DOHH2 (cell line): Measurements from ENCODE around the gene KHDC3L.

Source experiments
- H3F3A ChIP-seq: fragments of 200-600 bp; sonication (generic), shearing (Covaris generic); 2 replicates; pipeline ENCODE4 v1.6.0; 2016; ENCODE audit warnings: antibody characterized with exemption, mild to moderate bottlenecking; ENCODE audit not compliant: control insufficient read depth, insufficient read depth
- H3K27ac ChIP-seq: fragments of 200-600 bp; sonication (generic); 2 replicates; pipeline ENCODE4 v1.5.1; 2014; ENCODE audit warnings: low read depth, mild to moderate bottlenecking, low read length, moderate library complexity
- H3K27me3 ChIP-seq: fragments of 200-600 bp; sonication (generic); 2 replicates; pipeline ENCODE4 v1.6.1; 2014; ENCODE audit warnings: mild to moderate bottlenecking, low read length, mixed read lengths; ENCODE audit not compliant: control insufficient read depth
- H3K36me3 ChIP-seq: fragments of 200-600 bp; sonication (generic); 2 replicates; pipeline ENCODE4 v1.6.1; 2014; ENCODE audit warnings: mild to moderate bottlenecking, low read length, moderate library complexity, mixed read lengths; ENCODE audit not compliant: control insufficient read depth
- H3K4me1 ChIP-seq: fragments of 200-600 bp; sonication (generic); 2 replicates; pipeline ENCODE4 v1.6.1; 2014; ENCODE audit warnings: mild to moderate bottlenecking, low read length, mixed read lengths; ENCODE audit not compliant: control insufficient read depth
- H3K4me2 ChIP-seq: fragments of 200-600 bp; sonication (generic); 2 replicates; pipeline ENCODE4 v1.6.0; 2014; ENCODE audit warnings: mild to moderate bottlenecking, low read length, moderate library complexity
- H3K4me3 ChIP-seq: fragments of 200-600 bp; sonication (generic); 2 replicates; pipeline ENCODE4 v1.5.1; 2014; ENCODE audit warnings: mild to moderate bottlenecking, low read length, mixed read lengths
- H3K79me2 ChIP-seq: fragments of 200-600 bp; sonication (generic); 2 replicates; pipeline ENCODE4 v1.6.1; 2014; ENCODE audit warnings: mild to moderate bottlenecking, low read length, mixed read lengths; ENCODE audit not compliant: control insufficient read depth
- H3K9me2 ChIP-seq: fragments of 200-600 bp; sonication (generic); replicated peaks from 2 replicates; pipeline ENCODE4 v1.6.1; 2014; ENCODE audit warnings: mild to moderate bottlenecking, low read length, mixed read lengths; ENCODE audit not compliant: control insufficient read depth
- H3K9me3 ChIP-seq: fragments of 200-600 bp; sonication (generic); 2 replicates; pipeline ENCODE4 v1.6.1; 2014; ENCODE audit warnings: antibody characterized with exemption, low read length, mixed read lengths; ENCODE audit not compliant: control insufficient read depth, insufficient read depth
- H4K20me1 ChIP-seq: fragments of 200-600 bp; sonication (generic); 2 replicates; pipeline ENCODE4 v1.6.0; 2014; ENCODE audit warnings: low read depth, mild to moderate bottlenecking, antibody characterized with exemption, low read length, moderate library complexity; ENCODE audit not compliant: control insufficient read depth, insufficient read depth
- EZH2phosphoT487 ChIP-seq: fragments of 200-600 bp; sonication (generic); IDR thresholded peaks from 2 replicates; pipeline ENCODE4 v1.6.1; 2017; ENCODE audit warnings: borderline replicate concordance, mild to moderate bottlenecking, antibody characterized with exemption, low read length, moderate library complexity, mixed read lengths
- TF ChIP-seq, protein P1 (sequence below): fragments of 200-600 bp; sonication (generic); IDR thresholded peaks from one replicate; pipeline ENCODE4 v1.5.1; 2014; ENCODE audit warnings: antibody characterized with exemption, mild to moderate bottlenecking, low read depth, low read length; ENCODE audit not compliant: poor library complexity, severe bottlenecking

Gene KHDC3L

DNA sequence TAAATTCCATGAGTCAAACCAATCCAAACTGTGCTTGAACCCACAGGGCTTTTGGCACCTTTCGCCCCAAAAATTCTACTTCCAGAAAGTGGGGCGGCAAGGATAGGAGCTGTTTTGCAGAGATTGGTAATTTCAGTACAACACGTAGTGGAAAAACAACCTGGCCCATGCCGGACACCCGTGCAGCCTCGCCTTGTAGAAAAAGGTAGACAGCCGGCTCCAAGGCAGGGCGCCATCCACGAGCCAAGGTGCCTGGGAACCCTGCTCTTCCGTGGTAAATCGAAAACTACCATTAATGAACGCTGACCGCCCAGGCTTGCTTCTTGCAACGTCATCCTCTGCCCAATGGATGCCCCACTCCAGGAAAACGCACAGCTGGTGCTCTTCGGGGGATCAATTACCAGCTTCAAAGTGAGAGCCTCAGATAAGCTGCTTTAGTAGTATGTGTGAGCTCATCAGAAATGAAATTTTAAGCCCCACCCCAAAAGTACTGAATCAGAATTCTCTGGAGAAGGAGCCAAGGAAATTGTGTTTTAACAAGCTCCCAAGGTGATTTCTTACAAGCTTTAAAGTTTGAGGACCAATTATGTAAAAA, 5.4 kb downstream of the KHDC3L start:
- Histone ChIP-seq H3K27me3 (no peaks in the 10 kb centered on the region), H3K9me2 (no peaks in the 10 kb centered on the region)
- TF ChIP-seq, protein P1, sequence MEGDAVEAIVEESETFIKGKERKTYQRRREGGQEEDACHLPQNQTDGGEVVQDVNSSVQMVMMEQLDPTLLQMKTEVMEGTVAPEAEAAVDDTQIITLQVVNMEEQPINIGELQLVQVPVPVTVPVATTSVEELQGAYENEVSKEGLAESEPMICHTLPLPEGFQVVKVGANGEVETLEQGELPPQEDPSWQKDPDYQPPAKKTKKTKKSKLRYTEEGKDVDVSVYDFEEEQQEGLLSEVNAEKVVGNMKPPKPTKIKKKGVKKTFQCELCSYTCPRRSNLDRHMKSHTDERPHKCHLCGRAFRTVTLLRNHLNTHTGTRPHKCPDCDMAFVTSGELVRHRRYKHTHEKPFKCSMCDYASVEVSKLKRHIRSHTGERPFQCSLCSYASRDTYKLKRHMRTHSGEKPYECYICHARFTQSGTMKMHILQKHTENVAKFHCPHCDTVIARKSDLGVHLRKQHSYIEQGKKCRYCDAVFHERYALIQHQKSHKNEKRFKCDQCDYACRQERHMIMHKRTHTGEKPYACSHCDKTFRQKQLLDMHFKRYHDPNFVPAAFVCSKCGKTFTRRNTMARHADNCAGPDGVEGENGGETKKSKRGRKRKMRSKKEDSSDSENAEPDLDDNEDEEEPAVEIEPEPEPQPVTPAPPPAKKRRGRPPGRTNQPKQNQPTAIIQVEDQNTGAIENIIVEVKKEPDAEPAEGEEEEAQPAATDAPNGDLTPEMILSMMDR = no peak
- TF ChIP-seq EZH2phosphoT487 = no peak

DNA sequence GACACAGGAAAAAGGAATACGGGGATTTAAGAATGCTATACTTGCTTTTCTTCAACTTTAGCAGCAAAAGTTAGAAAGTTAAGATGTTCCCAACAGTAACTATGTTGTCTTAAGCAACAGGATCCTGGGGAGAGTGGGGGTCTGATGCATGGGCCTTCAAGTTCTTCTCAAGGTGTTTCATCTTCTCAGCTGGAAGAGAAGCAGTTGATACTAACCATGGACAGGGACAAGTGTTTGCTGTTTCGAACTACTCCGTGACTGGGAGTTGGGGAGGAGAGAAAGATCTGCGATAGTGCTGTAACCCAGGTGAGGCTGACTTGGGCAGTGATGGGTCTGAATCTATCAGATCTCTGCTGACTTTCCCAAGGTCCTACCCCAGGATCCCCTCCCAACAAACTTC, 6.2 kb downstream of the KHDC3L start:
- Histone ChIP-seq H3F3A (no peaks in the 10 kb centered on the region), H3K9me2 (no peaks in the 10 kb centered on the region), H3K4me1 (no peaks in the 10 kb centered on the region), H3K36me3 (no peaks in the 10 kb centered on the region), H4K20me1 (no peaks in the 10 kb centered on the region), H3K9me3 (no peaks in the 10 kb centered on the region), H3K27me3 (no peaks in the 10 kb centered on the region), H3K4me3 (no peak overlapping the region), H3K79me2 (no peaks in the 10 kb centered on the region), H3K4me2 (no peak overlapping the region), H3K27ac (no peak overlapping the region)
- TF ChIP-seq EZH2phosphoT487 = no peak
- TF ChIP-seq, protein P1 = no peak

More for the DNA sequence above, 5.4 kb downstream of the KHDC3L start:
- Histone ChIP-seq H3K4me1 (no peaks in the 10 kb centered on the region), H3F3A (no peaks in the 10 kb centered on the region), H3K27ac (no peak overlapping the region), H3K79me2 (no peaks in the 10 kb centered on the region), H4K20me1 (no peaks in the 10 kb centered on the region), H3K9me3 (no peaks in the 10 kb centered on the region), H3K4me3 (no peak overlapping the region), H3K36me3 (no peaks in the 10 kb centered on the region), H3K4me2 (no peak overlapping the region)

DNA sequence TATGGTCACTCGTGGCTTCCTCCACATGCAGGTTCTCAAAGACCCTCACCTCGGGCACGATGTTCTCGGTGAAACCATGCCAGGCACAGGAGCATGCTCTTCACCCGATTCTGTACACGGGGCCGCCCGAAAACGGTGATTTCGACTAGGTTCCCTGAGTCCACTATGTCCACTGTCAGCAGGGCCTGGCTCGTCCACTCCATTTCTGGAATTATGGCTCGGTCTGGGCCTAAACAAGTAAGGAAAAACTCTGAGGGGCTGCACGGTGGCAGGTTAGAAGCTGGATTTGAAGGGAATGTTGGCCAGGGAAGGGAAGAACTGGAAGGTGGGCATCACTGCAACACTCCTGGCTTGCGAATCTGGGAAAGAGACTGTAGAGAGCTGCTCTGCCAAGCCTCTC, 6.7 kb downstream of the KHDC3L start:
- H3K79me2 ChIP-seq = no peaks in the 10 kb centered on the region
- H3F3A ChIP-seq = no peaks in the 10 kb centered on the region
- H3K4me2 ChIP-seq = no peak overlapping the region
- H3K4me3 ChIP-seq = no peak overlapping the region
- H3K36me3 ChIP-seq = no peaks in the 10 kb centered on the region
- no peak for TF ChIP-seq EZH2phosphoT487
- TF ChIP-seq, protein P1 = no peak
- H4K20me1 ChIP-seq = no peaks in the 10 kb centered on the region
- H3K4me1 ChIP-seq = no peaks in the 10 kb centered on the region
- H3K9me2 ChIP-seq = no peaks in the 10 kb centered on the region
- H3K9me3 ChIP-seq = no peaks in the 10 kb centered on the region
- H3K27me3 ChIP-seq = no peaks in the 10 kb centered on the region
- H3K27ac ChIP-seq = no peak overlapping the region
